KMS-11 (cell line): ENCODE measurements around the gene RAD18.

ENCODE experiments used
- H2AFZ ChIP-seq: fragments of 200-600 bp; sonication (generic); 2 replicates; pipeline ENCODE4 v1.6.1; 2016; ENCODE audit warnings: antibody characterized with exemption, mixed run types, low read depth
- H3K27ac ChIP-seq: fragments of 200-600 bp; sonication (generic); 2 replicates; pipeline ENCODE4 v1.6.1; 2016; ENCODE audit warnings: mild to moderate bottlenecking, mixed run types
- H3K27me3 ChIP-seq: fragments of 200-600 bp; sonication (generic); 2 replicates; pipeline ENCODE4 v1.6.1; 2017; ENCODE audit warnings: mild to moderate bottlenecking, low read depth, mixed run types, moderate library complexity; ENCODE audit not compliant: insufficient read depth
- H3K36me3 ChIP-seq: fragments of 200-600 bp; sonication (generic); 2 replicates; pipeline ENCODE4 v1.6.1; 2017; ENCODE audit warnings: mild to moderate bottlenecking, mixed run types; ENCODE audit not compliant: insufficient read depth
- H3K4me1 ChIP-seq: fragments of 200-600 bp; sonication (generic); 2 replicates; pipeline ENCODE4 v1.6.1; 2016; ENCODE audit warnings: mild to moderate bottlenecking, low read depth, mixed run types; ENCODE audit not compliant: poor library complexity, severe bottlenecking
- H3K4me2 ChIP-seq: fragments of 200-600 bp; sonication (generic); 2 replicates; pipeline ENCODE4 v1.7.0; 2016; ENCODE audit warnings: mild to moderate bottlenecking, mixed run types
- H3K4me3 ChIP-seq: fragments of 200-600 bp; sonication (generic); IDR thresholded peaks from 2 replicates; pipeline ENCODE4 v1.6.1; 2017; ENCODE audit warnings: low read depth, low read length, mixed read lengths; ENCODE audit not compliant: insufficient read depth
- H3K79me2 ChIP-seq: fragments of 200-600 bp; sonication (generic); 2 replicates; pipeline ENCODE4 v1.6.1; 2016; ENCODE audit warnings: low read depth, mixed run types; ENCODE audit not compliant: insufficient read depth
- H3K9ac ChIP-seq: fragments of 200-600 bp; sonication (generic); 2 replicates; pipeline ENCODE4 v1.6.1; 2016; ENCODE audit warnings: mild to moderate bottlenecking, mixed run types
- H4K20me1 ChIP-seq: fragments of 200-600 bp; sonication (generic); 2 replicates; pipeline ENCODE4 v1.6.1; 2016; ENCODE audit warnings: mild to moderate bottlenecking, mixed run types; ENCODE audit not compliant: insufficient read depth
- TF ChIP-seq, protein P1 (sequence below): fragments of 200-600 bp; sonication (generic); conservative IDR thresholded peaks from 2 replicates; pipeline ENCODE4 v1.6.1; 2017; ENCODE audit warnings: low read depth, mild to moderate bottlenecking, antibody characterized with exemption, low read length, moderate library complexity, mixed read lengths

RAD18 gene

DNA sequence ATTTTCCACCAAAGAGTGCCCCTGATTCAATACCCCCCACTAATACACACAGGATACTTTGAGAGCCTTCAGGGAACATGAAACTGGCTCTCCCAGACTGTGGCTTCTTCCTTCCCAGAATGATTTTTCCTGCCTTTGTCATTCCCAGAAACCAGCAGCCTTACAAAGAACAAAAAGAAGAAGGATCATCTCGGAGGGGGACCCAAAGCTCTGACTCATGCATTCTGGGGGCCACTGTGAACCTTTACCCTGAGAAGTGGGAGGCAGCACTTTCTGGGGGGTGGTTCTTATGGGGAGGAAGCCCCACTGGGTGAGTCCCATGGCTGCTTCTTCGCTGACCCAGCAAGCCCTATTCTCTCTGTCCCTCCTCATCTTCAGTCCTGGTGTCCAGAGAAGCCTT is 44.7 kb upstream of the RAD18 start:
- Histone ChIP-seq H3K36me3 (no peaks in the 10 kb centered on the region), H3K9ac (no peak overlapping the region), H3K27ac (no peak overlapping the region), H4K20me1 (no peaks in the 10 kb centered on the region), H3K27me3 (no peaks in the 10 kb centered on the region), H3K79me2 (no peaks in the 10 kb centered on the region), H3K4me1 (no peaks in the 10 kb centered on the region), H2AFZ (no peak overlapping the region), H3K4me3 (no peak overlapping the region), H3K4me2 (no peak overlapping the region)
- TF ChIP-seq, protein P1, sequence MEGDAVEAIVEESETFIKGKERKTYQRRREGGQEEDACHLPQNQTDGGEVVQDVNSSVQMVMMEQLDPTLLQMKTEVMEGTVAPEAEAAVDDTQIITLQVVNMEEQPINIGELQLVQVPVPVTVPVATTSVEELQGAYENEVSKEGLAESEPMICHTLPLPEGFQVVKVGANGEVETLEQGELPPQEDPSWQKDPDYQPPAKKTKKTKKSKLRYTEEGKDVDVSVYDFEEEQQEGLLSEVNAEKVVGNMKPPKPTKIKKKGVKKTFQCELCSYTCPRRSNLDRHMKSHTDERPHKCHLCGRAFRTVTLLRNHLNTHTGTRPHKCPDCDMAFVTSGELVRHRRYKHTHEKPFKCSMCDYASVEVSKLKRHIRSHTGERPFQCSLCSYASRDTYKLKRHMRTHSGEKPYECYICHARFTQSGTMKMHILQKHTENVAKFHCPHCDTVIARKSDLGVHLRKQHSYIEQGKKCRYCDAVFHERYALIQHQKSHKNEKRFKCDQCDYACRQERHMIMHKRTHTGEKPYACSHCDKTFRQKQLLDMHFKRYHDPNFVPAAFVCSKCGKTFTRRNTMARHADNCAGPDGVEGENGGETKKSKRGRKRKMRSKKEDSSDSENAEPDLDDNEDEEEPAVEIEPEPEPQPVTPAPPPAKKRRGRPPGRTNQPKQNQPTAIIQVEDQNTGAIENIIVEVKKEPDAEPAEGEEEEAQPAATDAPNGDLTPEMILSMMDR, result no peak

DNA sequence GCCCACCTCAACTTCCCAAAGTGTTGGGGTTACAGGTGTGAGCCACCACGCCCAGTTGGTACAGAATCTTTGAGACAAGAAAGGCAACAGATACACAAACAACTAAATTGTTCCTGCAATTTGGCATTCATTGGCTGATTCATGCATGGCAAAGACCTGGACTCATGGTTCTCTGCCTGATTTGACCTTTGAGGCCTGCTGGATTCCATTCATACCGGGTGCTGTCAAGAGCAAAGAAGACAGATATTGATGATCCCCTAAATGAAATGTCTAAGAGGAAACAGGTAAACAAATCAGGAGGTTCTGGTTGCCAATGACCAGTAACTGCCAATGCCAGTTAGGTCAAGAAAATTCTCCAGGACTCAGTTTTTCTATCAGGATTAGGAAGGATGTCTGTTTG is 43.9 kb upstream of the RAD18 start:
- H4K20me1 ChIP-seq, result no peaks in the 10 kb centered on the region
- H2AFZ ChIP-seq, result no peak overlapping the region
- no peaks in the 10 kb centered on the region for H3K36me3 ChIP-seq
- H3K4me1 ChIP-seq, result no peaks in the 10 kb centered on the region
- no peaks in the 10 kb centered on the region for H3K27me3 ChIP-seq
- TF ChIP-seq, protein P1, result no peak
- no peaks in the 10 kb centered on the region for H3K79me2 ChIP-seq
- H3K4me2 ChIP-seq, result no peak overlapping the region
- no peak overlapping the region for H3K27ac ChIP-seq
- no peak overlapping the region for H3K9ac ChIP-seq
- H3K4me3 ChIP-seq, result no peak overlapping the region

DNA sequence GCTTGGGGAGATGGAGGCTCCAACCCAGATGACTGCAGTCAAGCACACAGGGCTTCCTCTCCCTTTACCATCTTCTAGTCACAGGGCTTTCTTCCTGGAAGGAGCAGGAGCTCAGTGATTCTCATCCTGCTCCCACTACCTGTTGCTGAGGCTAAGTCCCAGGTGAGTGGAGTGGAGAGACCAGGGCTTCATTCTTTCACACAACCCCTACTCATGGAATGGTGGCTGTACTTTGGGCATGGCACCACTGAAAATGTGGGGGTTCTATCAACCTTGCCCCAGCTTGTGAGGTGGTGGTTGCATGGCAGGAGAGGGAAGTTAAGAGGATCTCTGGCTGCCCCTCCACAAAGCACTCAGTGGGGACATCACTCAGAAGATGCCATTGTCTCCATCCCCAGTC is 36.8 kb upstream of the RAD18 start:
- Histone ChIP-seq H2AFZ (no peak overlapping the region), H3K27ac (no peak overlapping the region), H3K4me2 (no peak overlapping the region), H3K4me3 (no peak overlapping the region), H4K20me1 (no peaks in the 10 kb centered on the region), H3K27me3 (no peaks in the 10 kb centered on the region), H3K36me3 (no peaks in the 10 kb centered on the region), H3K4me1 (no peaks in the 10 kb centered on the region), H3K9ac (no peak overlapping the region), H3K79me2 (no peaks in the 10 kb centered on the region)
- TF ChIP-seq, protein P1, result no peak

DNA sequence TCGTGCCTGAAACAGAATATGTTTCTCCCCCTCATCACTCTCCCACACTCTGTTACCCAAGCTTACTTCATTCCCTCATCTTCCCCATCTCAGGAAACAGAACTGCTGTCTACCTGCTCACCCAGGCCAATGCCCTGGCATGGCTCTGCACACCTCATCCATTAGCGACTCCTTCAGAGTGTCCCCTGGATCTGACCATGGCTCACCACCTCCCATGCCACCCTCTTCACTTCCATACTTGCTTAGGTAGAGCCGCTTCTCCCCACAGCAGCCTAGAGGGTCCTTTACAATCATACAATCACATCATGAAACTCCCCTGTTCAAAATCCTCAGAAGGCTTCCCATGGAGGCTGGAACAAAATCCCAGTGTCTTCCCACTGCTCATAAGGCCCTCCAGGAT is 33.9 kb upstream of the RAD18 start:
- H3K4me3 ChIP-seq, result no peak overlapping the region
- no peaks in the 10 kb centered on the region for H3K4me1 ChIP-seq
- H3K27ac ChIP-seq, result no peak overlapping the region
- no peaks in the 10 kb centered on the region for H3K79me2 ChIP-seq
- TF ChIP-seq, protein P1, result no peak
- H3K27me3 ChIP-seq, result no peaks in the 10 kb centered on the region
- H4K20me1 ChIP-seq, result no peaks in the 10 kb centered on the region
- no peak overlapping the region for H3K4me2 ChIP-seq
- no peak overlapping the region for H2AFZ ChIP-seq
- H3K36me3 ChIP-seq, result no peaks in the 10 kb centered on the region
- H3K9ac ChIP-seq, result no peak overlapping the region
